OCI-LY3 (cell line): Measurements from ENCODE around the gene LRFN5.

Experiments
- H2AFZ ChIP-seq: fragments of 200-600, 300-600 bp; shearing (Covaris generic); 2 replicates; pipeline ENCODE4 v1.6.0; 2014; ENCODE audit warnings: antibody characterized with exemption, low read depth, low read length
- H3K27ac ChIP-seq: fragments of 200-600, 300-600 bp; sonication (generic); 2 replicates; pipeline ENCODE4 v1.5.1; 2014; ENCODE audit warnings: mild to moderate bottlenecking, low read length, moderate library complexity, mixed read lengths
- H3K27me3 ChIP-seq: fragments of 200-600, 300-600 bp; sonication (generic); 2 replicates; pipeline ENCODE4 v1.6.1; 2014; ENCODE audit warnings: low read depth, low read length, mixed read lengths
- H3K36me3 ChIP-seq: fragments of 200-600, 300-600 bp; sonication (generic); replicated peaks from 2 replicates; pipeline ENCODE3; 2014; ENCODE audit warnings: low read depth, low read length, mixed read lengths
- H3K4me1 ChIP-seq: fragments of 300-600, 200-600 bp; sonication (generic); 2 replicates; pipeline ENCODE4 v1.6.1; 2014; ENCODE audit warnings: low read length, mixed read lengths
- H3K4me2 ChIP-seq: fragments of 200-600, 300-600 bp; sonication (generic); 2 replicates; pipeline ENCODE4 v1.6.1; 2014; ENCODE audit warnings: low read length, mixed read lengths
- H3K4me3 ChIP-seq: fragments of 300-600, 200-600 bp; sonication (generic); 2 replicates; pipeline ENCODE4 v1.5.1; 2014; ENCODE audit warnings: antibody characterized with exemption, mild to moderate bottlenecking, low read length, moderate library complexity
- H3K79me2 ChIP-seq: fragments of 300-600, 200-600 bp; shearing (Covaris generic); 2 replicates; pipeline ENCODE4 v1.6.1; 2014; ENCODE audit warnings: mild to moderate bottlenecking, low read length, mixed read lengths
- H3K9ac ChIP-seq: fragments of 300-600, 200-600 bp; shearing (Covaris generic); 2 replicates; pipeline ENCODE4 v1.6.0; 2014; ENCODE audit warnings: mild to moderate bottlenecking, low read length, moderate library complexity
- H3K9me3 ChIP-seq: fragments of 200-600, 300-600 bp; shearing (Covaris generic); 2 replicates; pipeline ENCODE4 v1.6.1; 2014; ENCODE audit warnings: low read length, mixed read lengths; ENCODE audit not compliant: insufficient read depth
- H4K20me1 ChIP-seq: fragments of 200-600, 300-600 bp; sonication (generic); 2 replicates; pipeline ENCODE4 v1.6.1; 2016; ENCODE audit warnings: low read length, mixed read lengths; ENCODE audit not compliant: insufficient read depth
- CTCF ChIP-seq: fragments of 200-600, 300-600 bp; sonication (generic); IDR thresholded peaks from 2 replicates; pipeline ENCODE4 v1.5.1; 2014; ENCODE audit warnings: antibody characterized with exemption, low read length, low read depth
- EZH2phosphoT487 ChIP-seq: fragments of 200-600 bp; shearing (Covaris generic); IDR thresholded peaks from 2 replicates; pipeline ENCODE4 v1.6.1; 2018; ENCODE audit warnings: antibody characterized with exemption, mixed run types, low read depth

The LRFN5 gene

GRCh38 chr14:41642367-41642766 lies 35.7 kb downstream of the LRFN5 start:
- Histone ChIP-seq H3K4me3 (no peak overlapping the region), H3K9me3 (no peaks in the 10 kb centered on the region), H3K9ac (no peak overlapping the region), H2AFZ (no peak overlapping the region), H3K4me2 (no peak overlapping the region), H3K27ac (no peak overlapping the region), H3K27me3 (no peaks in the 10 kb centered on the region), H3K36me3 (no peaks in the 10 kb centered on the region), H4K20me1 (no peaks in the 10 kb centered on the region), H3K79me2 (no peaks in the 10 kb centered on the region), H3K4me1 (no peaks in the 10 kb centered on the region)
- no peak for TF ChIP-seq CTCF
- TF ChIP-seq EZH2phosphoT487: no peak

GRCh38 chr14:41642789-41643188 lies 36.1 kb downstream of the LRFN5 start:
- no peak overlapping the region for H3K27ac ChIP-seq
- TF ChIP-seq CTCF: no peak
- no peak for TF ChIP-seq EZH2phosphoT487

GRCh38 chr14:41644606-41645005 lies 37.9 kb downstream of the LRFN5 start:
- Histone ChIP-seq H3K36me3 (no peaks in the 10 kb centered on the region), H4K20me1 (no peaks in the 10 kb centered on the region), H3K4me2 (no peak overlapping the region), H3K9me3 (no peaks in the 10 kb centered on the region), H2AFZ (no peak overlapping the region), H3K9ac (no peak overlapping the region), H3K27me3 (no peaks in the 10 kb centered on the region), H3K27ac (no peak overlapping the region), H3K4me3 (no peak overlapping the region), H3K4me1 (no peaks in the 10 kb centered on the region), H3K79me2 (no peaks in the 10 kb centered on the region)
- TF ChIP-seq EZH2phosphoT487 (no peak), CTCF (no peak)

More at GRCh38 chr14:41642789-41643188, 36.1 kb downstream of the LRFN5 start:
- Histone ChIP-seq H3K36me3 (no peaks in the 10 kb centered on the region), H3K9me3 (no peaks in the 10 kb centered on the region), H4K20me1 (no peaks in the 10 kb centered on the region), H3K79me2 (no peaks in the 10 kb centered on the region), H2AFZ (no peak overlapping the region), H3K4me3 (no peak overlapping the region), H3K9ac (no peak overlapping the region), H3K4me2 (no peak overlapping the region), H3K27me3 (no peaks in the 10 kb centered on the region), H3K4me1 (no peaks in the 10 kb centered on the region)

- Histone ChIP-seq H3K9ac (no peak overlapping the region), H3K4me1 (no peaks in the 10 kb centered on the region), H3K9me3 (no peaks in the 10 kb centered on the region), H2AFZ (no peak overlapping the region), H3K79me2 (no peaks in the 10 kb centered on the region), H4K20me1 (no peaks in the 10 kb centered on the region), H3K27me3 (no peaks in the 10 kb centered on the region), H3K4me2 (no peak overlapping the region), H3K27ac (no peak overlapping the region), H3K4me3 (no peak overlapping the region), H3K36me3 (no peaks in the 10 kb centered on the region)
- TF ChIP-seq CTCF: no peak
- TF ChIP-seq EZH2phosphoT487: no peak
Measured at GRCh38 chr14:41650802-41651201, 44.1 kb downstream of the LRFN5 start.
